SH-SY5Y (cell line): ENCODE results near the gene LRRTM2.

Source experiments
- GATA2 ChIP-seq: IDR thresholded peaks from 2 replicates; pipeline ENCODE4 v1.6.1; 2011; ENCODE audit warnings: mild to moderate bottlenecking, low read depth, low read length
- GATA3 ChIP-seq: IDR thresholded peaks from 2 replicates; pipeline ENCODE4 v1.6.1; 2011; ENCODE audit warnings: low read depth, mild to moderate bottlenecking, low read length, moderate library complexity

- TF ChIP-seq GATA2 = no peak
- no peak for TF ChIP-seq GATA3
Observed at GRCh38 chr5:138844125-138844461, 31.0 kb downstream of the LRRTM2 start.
